NCI-H2171 treated with DMSO at 0.1 percent for 48 hours (cell line): ENCODE data around the gene HOMER3.

Experiments
- DNase-seq: peaks from one replicate; lab custom pipeline; 2025; lab: John Stamatoyannopoulos, UW

Gene HOMER3

DNA sequence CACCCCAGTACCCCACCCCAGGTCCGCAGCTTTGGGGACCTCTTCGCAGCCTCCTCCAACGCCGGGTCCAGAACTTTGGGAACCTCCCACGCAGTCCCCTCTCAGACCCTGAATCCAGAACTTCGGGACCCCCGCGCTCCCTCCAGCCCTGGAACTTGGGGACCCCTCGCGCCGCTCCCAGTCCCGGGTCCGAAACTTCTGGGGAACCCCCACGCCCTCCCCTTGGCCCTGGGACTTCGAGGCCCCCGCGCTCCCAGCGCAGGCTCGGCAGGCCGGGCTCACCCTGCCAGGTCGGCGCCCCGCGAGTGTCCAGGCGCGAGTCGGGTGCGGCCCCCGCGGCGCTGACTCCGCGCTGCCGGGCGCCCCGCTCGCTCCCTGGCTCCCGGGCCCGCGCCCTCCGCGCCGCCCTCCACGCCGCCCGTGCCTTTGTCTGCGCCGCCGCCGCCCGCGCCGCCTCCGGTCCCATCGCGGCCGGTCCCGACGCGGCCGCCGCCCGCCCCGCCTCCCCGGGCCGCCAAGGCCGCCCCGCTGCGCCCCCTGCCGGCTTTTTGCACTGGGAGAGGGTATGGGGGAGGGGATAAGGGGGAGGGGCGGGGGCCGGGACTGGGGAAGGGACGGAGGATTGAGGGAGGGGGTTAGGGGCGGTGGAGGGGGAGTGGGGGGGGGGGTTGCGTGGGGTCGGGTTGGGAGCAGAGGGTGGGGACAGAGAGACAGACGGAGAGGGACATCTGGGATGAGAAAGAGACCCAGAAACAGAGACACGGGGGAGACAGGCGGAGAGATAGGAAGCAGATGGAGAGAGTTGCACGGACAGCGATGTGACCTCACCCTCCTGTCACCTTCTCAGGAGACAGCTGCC lies at the start of gene HOMER3:
HOMER3 (minus strand) TSS at position 449 of the 859 bp plus-strand sequence. CDS start 2,235 bp downstream, outside the sequence.
- DNase-seq: peak; percentile 77

DNA sequence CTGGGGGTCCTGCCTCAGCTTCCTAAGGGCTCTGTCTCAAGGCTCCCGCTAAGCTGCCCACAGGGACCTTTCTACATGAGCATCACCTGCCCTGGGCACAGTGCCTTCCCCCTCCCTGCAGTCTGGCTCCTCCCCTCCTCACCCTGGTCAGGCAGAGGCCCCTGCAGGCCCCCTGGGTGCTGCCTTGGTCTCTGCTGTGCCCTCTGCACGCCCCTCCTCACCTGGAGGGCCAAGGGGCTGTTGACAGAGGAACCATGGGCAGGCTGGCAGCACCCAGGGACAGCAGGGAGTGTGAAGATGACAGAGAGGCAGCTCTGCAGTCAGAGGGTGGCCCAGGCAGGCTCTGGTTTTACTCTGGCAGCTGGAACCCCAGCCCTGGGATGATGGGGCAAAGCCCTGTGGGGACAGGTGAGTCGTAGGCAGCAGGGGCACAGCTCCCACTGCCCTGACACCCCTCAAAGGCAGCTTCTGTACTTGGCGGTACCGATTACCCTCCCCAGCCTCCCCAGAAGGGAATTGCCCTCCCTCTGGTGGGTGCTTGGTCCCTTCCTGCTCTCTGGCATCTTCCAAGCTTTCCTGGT lies 49.2 kb upstream of the HOMER3 start:
- DNase-seq: no peak

DNA sequence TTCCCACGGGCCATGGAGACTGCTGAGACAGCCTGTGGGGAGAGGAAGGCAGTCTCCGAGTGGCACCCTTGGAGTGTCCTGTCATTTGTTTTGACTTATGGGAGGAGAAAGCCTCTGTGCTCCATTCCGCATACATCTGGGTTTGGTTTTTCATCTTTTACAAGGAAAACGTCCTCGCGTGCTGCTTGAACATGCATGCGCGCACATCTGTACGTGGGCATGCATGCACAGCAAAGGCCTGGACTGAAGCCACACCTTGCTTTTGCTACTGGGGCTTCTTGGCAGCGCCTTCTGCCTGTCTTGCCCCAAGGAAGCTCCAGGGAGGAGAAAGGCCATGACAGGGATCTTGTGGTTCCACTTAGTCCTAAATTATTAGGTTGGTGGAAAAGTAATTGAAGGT lies 48.3 kb upstream of the HOMER3 start:
- DNase-seq: no peak

DNA sequence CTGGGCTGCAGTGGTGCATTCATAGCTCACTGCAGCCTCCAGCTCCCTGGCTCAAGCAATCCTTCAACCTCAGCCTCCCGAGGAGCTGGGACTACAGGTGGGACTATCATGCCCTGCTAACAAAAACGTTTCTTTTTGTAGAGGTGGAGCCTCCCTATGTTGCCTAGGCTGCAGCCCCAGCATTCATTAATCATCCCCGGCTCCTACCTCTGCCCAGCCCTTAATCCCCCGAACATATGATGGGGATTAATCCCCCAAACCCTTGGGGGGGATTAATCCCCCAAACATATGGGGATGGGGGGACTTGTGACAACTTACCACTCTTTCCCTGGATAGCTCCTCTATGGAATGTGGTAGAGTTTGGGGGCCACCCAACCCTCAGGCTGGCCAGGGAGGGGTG lies 46.4 kb upstream of the HOMER3 start:
- DNase-seq: no peak

DNA sequence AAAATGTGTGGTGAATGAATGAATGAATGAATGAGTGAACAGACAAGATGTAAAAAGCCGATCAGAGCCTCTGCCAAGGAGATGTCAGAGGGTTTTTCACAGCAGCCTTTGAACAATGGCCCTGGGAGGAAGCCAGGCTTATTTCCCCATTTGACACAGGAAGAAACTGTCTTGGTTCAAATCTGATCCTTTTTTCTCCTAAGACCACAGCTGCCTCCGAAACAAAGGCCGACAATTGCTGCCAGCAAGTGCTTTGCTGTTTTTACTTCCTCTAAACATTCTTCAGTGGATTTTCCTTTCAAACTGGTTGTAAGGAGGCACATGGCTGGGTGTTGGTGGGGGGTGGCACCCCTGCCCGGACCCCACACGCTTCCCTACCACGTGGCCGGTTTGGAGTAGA lies 44.2 kb upstream of the HOMER3 start:
- no peak for DNase-seq

DNA sequence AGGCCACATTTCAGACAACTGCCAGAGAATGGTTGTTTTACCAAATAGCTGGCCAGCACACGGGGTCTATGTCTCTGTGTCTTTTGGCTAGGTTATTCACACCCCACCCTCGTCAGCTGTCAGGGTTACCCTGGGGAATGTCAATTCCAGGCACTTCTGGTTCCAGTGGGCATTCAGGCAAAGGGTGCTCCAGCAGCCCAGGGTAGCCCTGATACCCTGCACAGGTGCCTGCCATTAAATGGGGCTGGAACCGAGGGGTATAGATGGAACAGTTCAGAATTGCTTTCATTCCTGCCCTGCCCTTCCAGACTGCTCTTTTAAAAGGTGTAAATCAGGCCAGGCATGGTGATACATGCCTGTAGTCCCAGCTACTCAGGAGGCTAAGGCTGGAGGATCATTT lies 43.2 kb upstream of the HOMER3 start:
- no peak for DNase-seq

DNA sequence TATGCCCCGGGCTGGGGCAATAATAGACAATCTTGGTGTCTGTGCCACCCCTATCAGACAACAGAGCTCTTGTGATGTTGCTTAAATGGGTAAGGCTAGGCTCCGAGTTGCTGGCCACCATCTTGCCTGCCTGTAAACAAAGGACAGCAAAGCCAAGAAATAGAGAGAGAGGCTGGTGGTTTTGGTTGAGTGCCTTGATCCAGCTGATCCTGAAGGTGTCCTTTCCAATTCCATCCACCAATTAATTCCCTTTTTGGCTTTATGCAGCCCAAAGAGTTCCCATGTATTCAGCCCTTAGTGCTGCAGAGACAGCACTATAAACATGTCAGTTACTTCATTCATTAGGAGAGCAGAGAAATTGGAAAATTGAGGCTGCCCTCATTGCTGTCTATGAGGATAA lies 41.7 kb upstream of the HOMER3 start:
- no peak for DNase-seq

DNA sequence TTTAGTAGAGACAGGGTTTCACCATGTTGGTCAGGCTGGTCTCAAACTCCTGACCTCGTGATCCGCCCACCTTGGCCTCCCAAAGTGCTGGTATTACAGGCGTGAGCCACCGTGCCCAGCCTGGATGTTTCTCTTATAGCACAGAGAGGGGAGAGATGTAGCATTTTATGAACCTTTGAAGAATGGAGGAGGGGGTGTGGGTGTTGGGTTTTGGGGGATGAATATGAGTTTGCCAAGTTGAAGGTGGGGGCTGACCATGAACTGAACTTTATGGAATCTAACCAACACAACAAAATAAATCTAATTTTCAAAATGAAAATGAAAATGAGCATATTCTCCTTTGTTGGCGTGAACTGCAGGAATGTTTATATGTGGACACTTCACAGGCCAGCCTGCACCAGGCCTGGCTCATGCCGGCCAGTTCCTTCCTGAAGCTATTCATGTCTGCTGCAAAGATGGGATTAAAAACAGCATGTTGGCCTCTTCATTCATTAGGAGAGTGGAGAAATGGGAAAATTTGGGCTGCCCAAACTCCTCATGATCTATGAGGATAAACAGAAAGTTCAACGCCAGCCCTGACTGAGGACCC lies 39.5 kb upstream of the HOMER3 start:
- DNase-seq: no peak

DNA sequence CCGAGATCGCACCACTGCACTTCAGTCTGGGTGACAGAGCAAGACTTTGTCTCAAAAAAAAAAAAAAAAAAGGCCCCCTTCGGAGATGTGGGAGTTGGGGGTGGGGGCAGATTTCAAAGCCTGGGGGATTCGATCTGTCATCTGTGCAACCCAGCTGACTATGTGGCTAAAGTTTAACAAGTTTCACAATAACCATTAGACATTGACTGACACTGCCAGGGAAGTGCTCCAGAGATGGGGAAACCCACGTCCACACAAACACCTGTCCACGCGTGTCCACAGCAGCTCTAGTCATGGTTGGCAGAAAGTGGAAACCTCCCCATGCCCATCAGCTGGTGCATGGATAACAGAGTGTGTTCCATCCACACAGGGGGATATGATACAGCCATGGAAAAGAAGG lies 37.6 kb upstream of the HOMER3 start:
- no peak for DNase-seq

DNA sequence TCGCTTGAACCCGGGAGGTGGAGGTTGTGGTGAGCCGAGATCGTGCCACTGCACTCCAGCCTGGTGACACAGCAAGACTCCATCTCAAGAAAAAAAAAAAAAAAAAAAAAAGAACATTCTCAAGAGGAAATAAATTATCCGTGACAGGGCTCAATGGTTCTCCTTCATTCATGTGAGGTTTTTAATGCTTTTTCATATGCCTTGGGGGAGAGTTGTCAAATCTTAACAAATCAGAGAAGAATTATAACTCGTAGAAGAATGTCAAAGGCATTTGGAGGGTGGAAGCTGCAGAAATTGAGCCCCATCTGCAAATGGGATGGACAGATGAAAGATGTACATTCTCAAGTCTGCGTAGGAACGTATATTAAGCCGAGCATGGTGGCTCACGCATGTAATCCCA lies 34.9 kb upstream of the HOMER3 start:
- DNase-seq: no peak

DNA sequence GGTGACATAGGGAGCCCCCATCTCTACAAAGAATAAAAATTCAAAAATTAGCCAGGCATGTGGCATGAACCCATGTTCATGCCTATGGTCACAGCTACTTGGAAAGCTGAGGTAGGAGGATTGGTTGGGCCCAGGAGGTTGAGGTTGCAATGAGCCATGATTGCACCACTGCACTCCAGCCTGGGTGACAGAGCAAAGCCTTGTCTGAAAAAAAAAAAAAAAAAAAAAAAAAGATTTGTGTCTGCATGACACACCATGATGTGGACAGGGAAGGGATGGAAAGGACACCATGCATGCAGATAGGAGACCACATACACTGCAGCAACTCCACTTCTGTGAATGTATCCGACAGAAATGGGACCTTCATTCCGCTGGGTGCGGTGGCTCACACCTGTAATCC lies 34.0 kb upstream of the HOMER3 start:
- DNase-seq: no peak

DNA sequence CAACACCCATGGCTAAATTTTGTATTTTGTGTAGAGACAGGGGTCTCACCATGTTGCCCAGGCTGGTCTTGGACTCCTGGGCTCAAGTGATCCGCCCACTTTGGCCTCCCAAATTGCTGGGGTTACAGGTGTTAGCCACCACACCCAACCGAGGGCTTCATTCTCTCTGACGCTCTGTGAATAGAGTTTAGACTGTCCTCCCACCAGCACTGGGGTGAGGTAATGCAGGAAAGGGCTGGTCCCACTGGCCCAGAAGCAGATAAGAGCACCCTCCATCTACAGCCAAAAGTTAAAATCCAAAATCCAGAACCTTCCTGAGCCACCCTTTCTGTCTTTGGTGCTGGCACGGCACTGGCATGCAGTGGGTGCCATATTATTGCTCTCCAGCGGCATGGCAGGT lies 31.8 kb upstream of the HOMER3 start:
- no peak for DNase-seq

DNA sequence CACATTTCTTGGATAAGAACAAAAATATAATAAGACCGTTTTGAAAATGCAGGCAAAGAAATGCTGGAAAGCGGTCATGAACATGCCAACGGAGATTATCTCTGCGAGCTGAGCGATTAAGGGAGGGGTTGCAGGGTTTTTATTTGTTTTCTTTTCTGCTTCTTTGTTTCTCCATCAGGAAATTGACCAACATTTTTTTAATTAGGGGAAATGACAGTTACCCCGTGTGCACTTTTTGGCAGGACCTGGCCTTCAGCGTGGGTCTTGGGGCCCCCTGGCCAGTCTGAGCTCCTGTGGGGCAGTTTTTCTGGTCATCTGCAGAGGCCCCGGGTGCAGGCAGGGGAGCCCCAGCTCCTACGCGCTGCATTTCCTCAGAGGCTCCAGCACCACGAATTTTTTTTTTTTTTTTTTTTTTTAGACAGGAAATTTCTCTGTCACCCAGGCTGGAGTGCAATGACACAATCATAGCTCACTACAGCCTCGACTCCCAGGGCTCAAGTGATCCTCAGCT lies 31.3 kb upstream of the HOMER3 start:
- no peak for DNase-seq

DNA sequence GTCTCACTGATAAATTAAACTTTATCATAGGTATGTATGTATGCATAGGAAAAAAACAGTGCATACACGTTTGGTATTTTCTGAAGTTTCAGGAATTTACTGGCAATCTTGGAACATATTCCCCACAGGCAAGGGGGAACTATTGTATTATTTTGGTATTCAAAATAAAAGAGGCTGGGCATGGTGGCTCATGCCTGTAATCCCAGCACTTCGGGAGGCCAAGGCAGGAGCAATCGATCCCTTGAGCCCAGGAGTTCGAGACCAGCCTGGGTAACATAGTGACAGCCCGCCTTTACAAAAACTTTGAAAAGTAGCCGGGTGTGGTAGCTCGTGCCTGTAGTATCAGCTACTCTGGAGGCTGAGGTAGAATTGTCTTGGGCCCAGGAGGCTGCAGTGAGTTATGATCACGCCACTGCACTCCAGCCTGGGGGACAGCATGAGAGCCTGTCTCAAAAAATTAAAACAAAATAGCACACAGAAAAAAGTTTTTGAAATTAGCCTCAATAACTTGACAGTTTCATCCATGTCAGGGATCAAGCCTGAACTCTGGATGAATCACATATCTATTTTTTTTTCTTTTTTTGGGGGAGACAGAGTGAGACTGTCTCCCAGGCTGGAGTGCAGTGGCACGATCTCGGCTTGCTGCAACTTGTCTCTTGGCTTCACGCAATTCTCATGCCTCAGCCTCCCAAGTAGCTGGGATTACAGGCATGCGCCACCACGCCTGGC lies 29.1 kb upstream of the HOMER3 start:
- no peak for DNase-seq

DNA sequence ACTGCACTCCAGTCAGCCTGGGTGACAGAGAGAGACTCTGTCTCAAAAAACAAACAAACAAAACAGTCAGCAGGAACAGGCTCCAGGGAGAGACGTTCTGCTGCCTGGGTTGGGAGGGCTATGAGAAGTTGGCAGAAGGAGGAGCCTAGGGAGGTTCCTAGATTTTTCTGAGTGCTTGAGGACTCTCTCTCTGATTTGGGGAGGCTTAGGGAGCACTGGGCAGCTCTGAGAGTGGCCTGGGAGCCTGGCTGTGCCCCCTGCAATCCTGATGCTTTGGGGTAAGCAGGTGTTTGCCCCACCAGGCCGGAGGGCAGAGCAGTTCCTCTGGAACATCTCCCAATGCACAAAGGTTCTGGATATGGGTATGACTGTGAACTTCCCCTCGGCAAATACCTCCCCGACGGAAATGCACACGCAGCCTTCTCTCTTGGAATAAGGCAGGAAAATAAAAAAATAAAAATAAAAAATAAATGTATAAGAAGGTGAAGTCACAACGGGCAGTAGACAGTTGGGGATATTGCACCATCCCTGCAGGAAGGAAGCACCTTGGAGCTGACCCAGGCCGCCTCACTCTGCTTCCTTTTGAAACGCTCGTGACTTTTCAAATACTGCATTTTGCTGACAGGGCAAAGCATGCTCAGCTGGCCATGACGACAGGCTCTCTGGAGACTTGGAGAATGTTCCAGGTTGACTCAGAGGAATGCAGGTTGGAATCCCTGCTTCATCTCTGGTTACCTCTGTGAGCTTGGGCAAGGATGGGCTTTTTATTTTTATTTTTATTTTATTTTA lies 26.5 kb upstream of the HOMER3 start:
- DNase-seq: no peak

DNA sequence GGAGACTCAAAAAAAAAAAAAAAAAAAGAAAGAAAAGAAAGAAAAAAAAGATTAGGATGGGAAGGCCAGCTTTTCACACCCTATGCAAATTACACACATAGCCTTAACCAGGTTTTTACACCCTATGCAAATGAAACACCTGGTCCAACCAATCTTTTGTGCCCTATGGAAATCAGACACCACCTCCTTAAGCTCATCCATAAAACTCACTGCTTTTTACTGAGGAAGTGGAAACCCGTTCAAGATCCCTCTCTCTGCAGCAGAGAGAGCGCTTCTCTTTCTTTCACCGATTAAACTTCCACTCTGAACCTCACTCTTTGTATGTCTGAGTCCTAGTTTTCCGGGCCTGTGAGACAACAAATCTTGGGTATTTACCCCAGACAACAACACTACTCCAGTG lies 25.3 kb upstream of the HOMER3 start:
- peak; percentile 30 for DNase-seq

DNA sequence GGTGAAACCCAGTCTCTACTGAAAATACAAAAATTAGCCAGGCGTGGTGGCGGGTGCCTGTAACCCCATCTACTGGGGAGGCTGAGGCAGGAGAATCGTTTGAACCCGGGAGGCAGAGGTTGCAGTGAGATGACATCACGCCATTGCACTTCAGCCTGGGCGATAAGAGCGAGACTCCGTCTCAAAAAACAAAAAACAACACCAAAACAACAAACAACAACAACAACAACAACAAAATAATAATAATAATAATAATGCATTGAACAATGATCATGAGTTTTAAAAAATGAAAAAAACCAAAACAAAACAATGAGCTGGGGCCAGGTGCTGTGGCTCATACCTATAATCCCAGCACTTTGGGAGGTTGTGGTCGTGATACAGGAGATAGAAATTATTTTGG lies 23.1 kb upstream of the HOMER3 start:
- no peak for DNase-seq

DNA sequence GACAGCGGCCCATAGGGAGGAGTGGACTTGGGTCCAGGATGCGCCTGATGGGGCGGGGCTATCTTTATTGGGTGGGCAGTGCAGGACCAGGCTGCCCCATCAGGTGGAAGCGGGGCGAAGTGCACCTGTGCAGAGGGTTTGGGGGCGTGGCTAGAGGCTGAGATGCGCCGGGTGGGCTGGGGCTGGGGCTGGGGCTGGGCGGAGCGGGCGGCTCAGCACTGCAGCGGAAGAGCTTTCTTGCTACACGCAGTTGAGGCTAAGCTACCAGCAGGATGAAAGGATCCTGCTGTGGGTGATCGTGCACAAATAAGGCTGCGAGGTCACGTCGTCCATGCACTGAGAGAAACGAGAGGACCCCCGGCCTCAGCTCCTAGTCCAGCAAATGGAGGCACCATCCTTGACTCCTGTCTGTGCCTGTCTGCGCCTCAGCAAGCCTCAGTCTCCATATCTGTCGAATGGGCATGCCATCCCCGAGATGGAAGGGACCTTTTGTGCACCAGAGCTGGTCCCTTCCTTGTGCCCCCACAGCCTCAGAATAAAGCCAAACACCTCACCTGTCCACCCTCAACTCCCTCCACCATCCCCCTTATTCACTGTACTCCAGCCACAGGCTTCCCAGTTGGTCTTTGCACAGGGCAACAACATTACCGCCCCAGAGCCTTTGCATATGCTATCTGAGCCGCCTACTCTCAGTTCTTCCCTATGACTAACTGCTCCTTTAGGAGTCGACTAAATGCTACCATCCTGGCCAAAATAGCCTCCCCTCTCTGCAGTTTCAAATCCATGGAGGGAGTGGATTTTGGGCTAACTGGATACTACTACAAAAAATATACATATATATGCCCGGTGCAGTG lies 21.0 kb upstream of the HOMER3 start:
- peak; percentile 43 for DNase-seq

DNA sequence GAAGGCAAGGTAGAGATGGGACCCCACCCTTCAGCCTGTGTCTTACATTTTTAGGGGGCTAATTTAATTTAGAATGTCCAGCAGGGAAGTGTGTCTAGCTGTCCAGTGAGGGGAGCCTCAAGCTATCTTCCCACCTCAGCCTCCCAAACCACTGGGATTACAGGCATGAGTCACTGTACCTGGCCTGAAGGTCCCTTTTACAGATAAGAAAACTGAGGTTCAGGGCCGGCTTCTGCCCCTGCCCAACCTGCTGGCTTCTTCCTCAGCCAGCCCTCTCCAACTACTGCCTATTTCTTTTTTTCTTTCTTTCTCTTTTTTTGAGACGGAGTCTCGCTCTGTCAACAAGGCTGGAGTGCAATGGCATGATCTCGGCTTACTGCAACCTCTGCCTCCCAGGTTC lies 19.4 kb upstream of the HOMER3 start:
- no peak for DNase-seq

DNA sequence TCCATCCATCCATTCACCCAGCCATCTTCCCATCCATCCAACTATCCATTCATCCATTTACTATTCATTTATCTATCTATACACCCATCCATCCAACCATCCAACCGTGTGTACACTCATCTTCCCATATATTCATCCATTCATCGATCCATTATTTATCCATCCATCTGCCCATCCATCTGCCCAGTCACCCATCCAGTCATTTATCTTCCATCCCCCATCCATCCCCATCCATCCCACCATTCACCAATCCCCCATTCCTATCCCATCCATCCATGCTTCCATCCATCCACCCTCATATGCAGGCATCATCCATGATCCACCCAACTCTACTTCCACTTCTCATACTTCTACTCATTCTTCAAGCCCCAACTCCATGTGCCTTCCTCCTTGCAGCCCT lies 14.0 kb upstream of the HOMER3 start:
- no peak for DNase-seq

DNA sequence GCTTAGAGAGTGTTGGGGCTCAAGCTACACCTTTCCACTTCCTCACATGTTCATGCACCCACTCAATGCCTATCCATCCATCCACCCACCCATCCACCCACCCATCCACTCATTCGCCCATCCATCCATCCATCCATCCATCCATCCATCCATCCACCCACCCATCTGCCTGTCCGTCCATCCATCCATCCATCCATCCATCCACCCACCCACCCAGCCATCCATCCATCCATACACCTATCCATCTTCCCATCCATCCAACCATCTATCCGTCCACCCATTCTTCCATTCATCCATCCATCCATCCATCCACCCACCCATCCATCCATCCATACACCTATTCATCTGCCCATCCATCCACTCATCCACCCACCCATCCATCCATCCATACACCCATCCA lies 13.1 kb upstream of the HOMER3 start:
- DNase-seq: no peak
